ENCODE results near the gene SBF2. TPM values are rescaled to one million over a fixed set of nuclear protein-coding genes. Genes with fewer than 3 reads are reported as not detected.

The SBF2 gene
- total and polyA plus RNA-seq, 10 donors: 3.6 to 70.9 (median 57.1) TPM

DNA sequence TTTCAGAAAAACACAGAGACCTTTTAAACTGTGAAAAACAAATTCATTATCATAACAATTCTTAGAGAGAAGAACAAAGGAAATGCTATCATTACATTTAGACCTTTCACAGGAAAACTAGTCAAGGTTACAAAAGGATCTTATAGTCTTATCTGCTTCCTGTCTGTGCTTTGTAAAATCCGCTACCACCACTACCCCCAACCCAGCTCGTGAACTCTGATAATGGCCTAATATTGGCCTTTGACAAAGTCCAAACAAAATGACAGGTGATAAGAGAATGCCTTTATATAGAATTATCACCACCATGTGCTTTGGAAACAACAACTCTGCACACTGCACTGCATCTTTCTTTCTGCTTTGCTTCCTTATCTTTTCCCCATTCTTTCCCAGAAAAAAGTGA lies 272.5 kb downstream of the SBF2 start:
- intact Hi-C loops (cut with DNase I; ENCODE audit: low total_unique reads): no loop called here
- WGBS, 5 donors: 17 to 36% (median 24%) methylated on average over 2 of the region's 2 CpGs

DNA sequence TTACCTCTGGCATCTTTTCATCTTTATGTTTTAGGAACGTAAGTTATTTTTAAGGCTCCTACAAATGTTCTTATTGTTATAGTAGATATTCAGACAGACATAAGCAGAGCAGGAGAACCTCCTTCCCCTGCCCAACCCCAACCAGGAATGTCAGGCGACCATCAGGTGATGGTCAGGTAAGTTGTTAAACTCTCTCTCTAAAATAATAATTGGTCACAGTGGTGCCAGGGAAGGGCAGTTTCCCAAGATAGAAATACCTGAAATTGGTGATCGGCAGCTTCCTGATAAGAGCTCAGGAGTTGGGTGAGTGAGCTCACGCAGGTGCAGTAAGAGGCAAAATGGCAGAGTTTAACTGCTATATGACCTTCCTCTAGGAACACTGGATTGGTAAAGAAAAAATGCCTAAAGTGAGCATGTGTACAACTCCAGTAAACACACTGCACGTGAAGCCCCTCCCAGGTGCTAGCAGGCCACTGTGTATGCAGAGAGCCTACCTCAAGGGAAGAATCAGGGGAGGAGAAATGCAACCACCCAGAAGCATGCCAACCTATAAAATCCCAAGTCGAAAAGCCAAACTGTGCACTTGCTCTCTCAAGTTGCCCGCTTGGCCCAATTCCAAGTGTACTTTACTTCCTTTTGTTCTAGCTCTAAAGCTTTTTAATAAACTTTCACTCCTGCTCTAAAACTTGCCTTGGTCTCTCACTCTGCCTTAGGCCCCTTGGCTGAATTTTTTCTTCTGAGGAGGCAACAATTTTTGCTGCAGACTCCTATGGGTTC lies 273.9 kb downstream of the SBF2 start:
- WGBS, 5 donors: 65 to 82% (median 77%) methylated on average over 7 of the region's 7 CpGs

More for the DNA sequence above, 272.5 kb downstream of the SBF2 start:
- TF ChIP-seq, protein P1, sequence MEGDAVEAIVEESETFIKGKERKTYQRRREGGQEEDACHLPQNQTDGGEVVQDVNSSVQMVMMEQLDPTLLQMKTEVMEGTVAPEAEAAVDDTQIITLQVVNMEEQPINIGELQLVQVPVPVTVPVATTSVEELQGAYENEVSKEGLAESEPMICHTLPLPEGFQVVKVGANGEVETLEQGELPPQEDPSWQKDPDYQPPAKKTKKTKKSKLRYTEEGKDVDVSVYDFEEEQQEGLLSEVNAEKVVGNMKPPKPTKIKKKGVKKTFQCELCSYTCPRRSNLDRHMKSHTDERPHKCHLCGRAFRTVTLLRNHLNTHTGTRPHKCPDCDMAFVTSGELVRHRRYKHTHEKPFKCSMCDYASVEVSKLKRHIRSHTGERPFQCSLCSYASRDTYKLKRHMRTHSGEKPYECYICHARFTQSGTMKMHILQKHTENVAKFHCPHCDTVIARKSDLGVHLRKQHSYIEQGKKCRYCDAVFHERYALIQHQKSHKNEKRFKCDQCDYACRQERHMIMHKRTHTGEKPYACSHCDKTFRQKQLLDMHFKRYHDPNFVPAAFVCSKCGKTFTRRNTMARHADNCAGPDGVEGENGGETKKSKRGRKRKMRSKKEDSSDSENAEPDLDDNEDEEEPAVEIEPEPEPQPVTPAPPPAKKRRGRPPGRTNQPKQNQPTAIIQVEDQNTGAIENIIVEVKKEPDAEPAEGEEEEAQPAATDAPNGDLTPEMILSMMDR (IDR thresholded peaks at IDR 0.05 in 8 of 11, conservative IDR thresholded peaks at IDR 0.05 in 3 of 11): no peak
- no peak for TF ChIP-seq POLR2A (IDR thresholded peaks at IDR 0.05)
- no peak for TF ChIP-seq POLR2AphosphoS5 (IDR thresholded peaks at IDR 0.05)
- H3K36me3 ChIP-seq: peaks cover 0 to 2% (median 0%) of the 10 kb centered on the region in 6 donors
- no peak overlapping the region for H3K4me3 ChIP-seq
- no peaks in the 10 kb centered on the region for H3K27me3 ChIP-seq (replicated peaks in 1 of 7)
- peak overlapping the region in 1 of 8 donors; percentile 1 for H3K27ac ChIP-seq
- no peaks in the 10 kb centered on the region for H3K9me3 ChIP-seq
- peaks cover 0 to 31% (median 12%) of the 10 kb centered on the region in 6 donors for H3K4me1 ChIP-seq
- DNase-seq: no peak

DNA sequence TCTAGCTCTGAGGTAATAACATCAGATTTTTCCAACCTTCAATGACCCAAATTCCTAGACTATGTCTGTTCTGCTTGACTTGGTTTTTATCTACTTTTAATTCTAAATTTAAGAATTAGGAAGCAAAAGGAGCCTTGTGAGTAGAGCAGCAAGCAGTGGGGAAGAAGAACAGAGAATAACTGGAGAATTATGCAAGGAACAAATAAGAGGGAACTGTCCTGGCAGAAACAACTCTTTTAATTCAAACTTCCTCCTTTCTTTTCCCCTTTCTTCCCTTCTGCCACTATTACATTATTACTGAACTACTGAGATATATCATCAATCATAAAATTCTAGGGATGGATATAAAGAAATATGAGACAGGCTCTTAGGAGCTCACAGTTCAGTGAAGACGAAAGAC lies 276.1 kb downstream of the SBF2 start:
- DNase-seq: no peak
- peaks cover 0 to 8% (median 4%) of the 10 kb centered on the region in 8 donors for H3K9me3 ChIP-seq
- WGBS, 5 donors: 90 to 95% (median 93%) methylated on average over 1 of the region's 1 CpG
- TF ChIP-seq POLR2AphosphoS5 (IDR thresholded peaks at IDR 0.05) (no peak), POLR2A (IDR thresholded peaks at IDR 0.05) (no peak)
- TF ChIP-seq, protein P1 (IDR thresholded peaks at IDR 0.05 in 8 of 11, conservative IDR thresholded peaks at IDR 0.05 in 3 of 11): no peak
- H3K27me3 ChIP-seq (replicated peaks in 1 of 7): no peaks in the 10 kb centered on the region
- H3K27ac ChIP-seq: no peak overlapping the region
- no peak overlapping the region for H3K4me3 ChIP-seq
- intact Hi-C loops (cut with DNase I; ENCODE audit: low total_unique reads): no loop called here
- peaks cover 0 to 31% (median 12%) of the 10 kb centered on the region in 6 donors for H3K4me1 ChIP-seq
- H3K36me3 ChIP-seq: peaks cover 0 to 10% (median 0%) of the 10 kb centered on the region in 6 donors

More for the DNA sequence above, 273.9 kb downstream of the SBF2 start:
- Histone ChIP-seq H3K36me3 (peaks cover 0 to 10% (median 0%) of the 10 kb centered on the region in 6 donors), H3K27me3 (replicated peaks in 1 of 7) (no peaks in the 10 kb centered on the region), H3K9me3 (no peaks in the 10 kb centered on the region), H3K27ac (no peak overlapping the region), H3K4me1 (peaks cover 0 to 31% (median 12%) of the 10 kb centered on the region in 6 donors), H3K4me3 (no peak overlapping the region)
- DNase-seq: no peak
- TF ChIP-seq POLR2AphosphoS5 (IDR thresholded peaks at IDR 0.05) (no peak), POLR2A (IDR thresholded peaks at IDR 0.05) (no peak)
- TF ChIP-seq, protein P1 (IDR thresholded peaks at IDR 0.05 in 8 of 11, conservative IDR thresholded peaks at IDR 0.05 in 3 of 11): no peak
- intact Hi-C loops (cut with DNase I; ENCODE audit: low total_unique reads): no loop called here

DNA sequence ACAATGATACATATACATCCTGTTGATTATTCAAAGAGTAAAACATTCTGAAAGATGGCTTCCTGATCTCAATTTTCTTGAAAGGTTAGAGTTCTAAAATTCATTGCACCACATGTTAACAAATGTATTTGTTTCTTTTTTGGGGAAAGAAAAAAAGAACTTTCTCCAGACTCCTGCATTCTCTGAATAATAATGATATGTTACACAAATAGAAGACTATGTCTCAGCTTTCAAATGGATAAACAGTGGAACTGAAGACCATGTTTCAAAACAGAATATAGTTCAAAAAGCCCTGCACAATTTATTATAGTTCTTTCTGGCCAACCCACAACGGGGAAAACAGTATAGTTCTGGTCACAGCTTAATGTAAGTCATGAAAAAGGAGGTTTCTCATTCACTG lies 277.0 kb downstream of the SBF2 start:
- WGBS, 5 donors: 53 to 76% (median 68%) methylated on average over 1 of the region's 1 CpG
- no peak for TF ChIP-seq POLR2AphosphoS5 (IDR thresholded peaks at IDR 0.05)
- TF ChIP-seq, protein P1 (IDR thresholded peaks at IDR 0.05 in 8 of 11, conservative IDR thresholded peaks at IDR 0.05 in 3 of 11): no peak
- no peak for TF ChIP-seq POLR2A (IDR thresholded peaks at IDR 0.05)
- intact Hi-C loops (cut with DNase I; ENCODE audit: low total_unique reads): no loop called here
- H3K27ac ChIP-seq: no peak overlapping the region
- H3K27me3 ChIP-seq (replicated peaks in 1 of 7): no peaks in the 10 kb centered on the region
- DNase-seq: no peak
- peaks cover 0 to 28% (median 12%) of the 10 kb centered on the region in 6 donors for H3K4me1 ChIP-seq
- H3K9me3 ChIP-seq: peaks cover under 1 to 16% (median 13%) of the 10 kb centered on the region in 8 donors
- H3K36me3 ChIP-seq: peaks cover 0 to 10% (median 0%) of the 10 kb centered on the region in 6 donors
- no peak overlapping the region for H3K4me3 ChIP-seq

All from spleen (tissue), 11 donors.